A549 (cell line): Measurements from ENCODE around the gene MTCL1. TPM values are rescaled to one million over a fixed set of nuclear protein-coding genes. Genes with fewer than 3 reads are reported as not detected.

ENCODE experiments used
- ATAC-seq, 2 experiments: fragments of 200-7000 bp in 1 of 2; fragments of >200 bp in 1 of 2; cut with Nextera tagmentation in 1 of 2; cut with Tn5 transposase in 1 of 2; 3 replicates each; pipeline versions ENCODE4 v1.8.0 to v1.9.1; 2018 to 2020; ENCODE audit warnings: mild to moderate bottlenecking in 1 of 2, moderate library complexity in 1 of 2
- CTCF ChIA-PET: fragments of 300-600 bp; sonication (Branson Sonifier 250); formaldehyde crosslinking; extraction: SDS; loops from one replicate; lab custom pipeline; 2021; ENCODE audit warnings: antibody characterized with exemption, inconsistent platforms; lab: Yijun Ruan, JAX
- POLR2A ChIA-PET: fragments of 350-600 bp; formaldehyde crosslinking; extraction: SDS; loops from one replicate; lab custom pipeline; 2021; ENCODE audit warnings: antibody characterized with exemption, inconsistent platforms; lab: Yijun Ruan, JAX
- DNase-seq, 2 experiments: peaks; one replicate each; pipeline versions ENCODE4 v3.0.0 to v3.0.0-alpha.2; 2011 to 2016; ENCODE audit warnings: low read depth in 1 of 2, low spot score in 1 of 2
- FAIRE-seq: peaks from 2 replicates; lab custom pipeline; 2011; peaks lifted over from hg19 to GRCh38; lab: Jason Lieb, UNC
- H3K27ac ChIP-seq, 2 experiments: fragments of >200 bp; sonication (Bioruptor Twin); formaldehyde crosslinking; 3 replicates each; pipeline ENCODE4 v1.5.1; 2016 to 2017
- H3K4me1 ChIP-seq: fragments of >200 bp; sonication (Bioruptor Twin); formaldehyde crosslinking; 3 replicates; pipeline ENCODE4 v1.6.1; 2016
- H3K4me2 ChIP-seq: fragments of >200 bp; sonication (Bioruptor Twin); formaldehyde crosslinking; 3 replicates; pipeline ENCODE4 v1.6.1; 2016
- H3K4me3 ChIP-seq: fragments of >200 bp; sonication (Bioruptor Twin); formaldehyde crosslinking; 3 replicates; pipeline ENCODE4 v1.5.1; 2016
- H3K9me3 ChIP-seq: fragments of >200 bp; sonication (Bioruptor Twin); formaldehyde crosslinking; 3 replicates; pipeline ENCODE4 v1.6.1; 2016
- ATOH8 ChIP-seq: fragments of 250-450 bp; sonication (Bioruptor Pico); IDR thresholded peaks from 2 replicates; pipeline ENCODE4 v1.5.0; 2020; ENCODE audit warnings: low read depth, mild to moderate bottlenecking, moderate library complexity
- CBX8 ChIP-seq: fragments of 200-600 bp; sonication (generic); IDR thresholded peaks from 2 replicates; pipeline ENCODE4 v1.6.1; 2016
- CHD4 ChIP-seq: fragments of 200-600 bp; sonication (generic); IDR thresholded peaks from 2 replicates; pipeline ENCODE4 v1.6.1; 2016; ENCODE audit warnings: antibody characterized with exemption, mild to moderate bottlenecking, borderline replicate concordance
- CTCF ChIP-seq: fragments of >200 bp; sonication (Bioruptor Twin); formaldehyde crosslinking; IDR thresholded peaks from 3 replicates; pipeline ENCODE4 v1.5.1; 2016
- EHF ChIP-seq: fragments of 250-450 bp; sonication (Bioruptor Pico); IDR thresholded peaks from 2 replicates; pipeline ENCODE4 v1.5.0; 2020; ENCODE audit warnings: mild to moderate bottlenecking
- FOSB ChIP-seq: fragments of 250-450 bp; sonication (Bioruptor Pico); IDR thresholded peaks from 2 replicates; pipeline ENCODE4 v1.5.0; 2020; ENCODE audit warnings: mild to moderate bottlenecking, moderate library complexity
- GATA3 ChIP-seq: IDR thresholded peaks from 2 replicates; pipeline ENCODE4 v1.6.1; 2012; ENCODE audit warnings: borderline replicate concordance
- HOXB13 ChIP-seq: fragments of 250-450 bp; sonication (Bioruptor Pico); IDR thresholded peaks from 2 replicates; pipeline ENCODE4 v1.5.0; 2020; ENCODE audit warnings: low read depth, mild to moderate bottlenecking, moderate library complexity
- HOXB5 ChIP-seq: fragments of 250-450 bp; sonication (Bioruptor Pico); IDR thresholded peaks from 2 replicates; pipeline ENCODE4 v1.5.0; 2020; ENCODE audit warnings: mild to moderate bottlenecking, moderate library complexity
- JUN ChIP-seq, 2 experiments: fragments of >200 bp; sonication (Bioruptor Twin); formaldehyde crosslinking; IDR thresholded peaks; 2 replicates in 1 of 2; 3 replicates in 1 of 2; pipeline ENCODE4 v1.6.1; 2016 to 2017
- KDM5A ChIP-seq: fragments of 200-600 bp; sonication (generic); IDR thresholded peaks from 2 replicates; pipeline ENCODE4 v1.6.1; 2016; ENCODE audit warnings: antibody characterized with exemption, mild to moderate bottlenecking
- MAFK ChIP-seq: fragments of 450-650 bp; IDR thresholded peaks from 2 replicates; pipeline ENCODE4 v1.6.1; 2014; ENCODE audit not compliant: partially characterized antibody
- NR3C1 ChIP-seq: fragments of >200 bp; sonication (Bioruptor Twin); formaldehyde crosslinking; IDR thresholded peaks from 3 replicates; pipeline ENCODE4 v1.6.1; 2017
- PBX3 ChIP-seq: IDR thresholded peaks from 2 replicates; pipeline ENCODE4 v1.6.1; 2012
- POLR2A ChIP-seq: IDR thresholded peaks from 2 replicates; pipeline ENCODE4 v1.6.1; 2012; ENCODE audit warnings: mild to moderate bottlenecking, low read length
- POLR2AphosphoS2 ChIP-seq: conservative IDR thresholded peaks from 2 replicates; pipeline ENCODE4 v1.6.1; 2012; ENCODE audit warnings: low read length, improper control_type of control experiment, inconsistent platforms
- ZSCAN20 ChIP-seq: fragments of 250-450 bp; sonication (Bioruptor Pico); IDR thresholded peaks from 2 replicates; pipeline ENCODE4 v1.8.0; 2022; ENCODE audit warnings: mild to moderate bottlenecking, moderate library complexity
- WGBS: methylation state at CpG from one replicate; pipeline ENCODE4 v1.1.6; 2017; ENCODE audit errors: missing lambda C conversion rate; 5-methylcytosine and 5-hydroxymethylcytosine counted together
- polyA plus RNA-seq, 4 experiments: library from polyadenylated mRNA; depleted of rRNA in 3 of 4; stranded (reverse); fragments of >200 nt; fragmentation: RNase III in 1 of 4; extraction: RNeasy Plus Mini Kit Qiagen cat#74134 plus additional on column Dnase treatment in 1 of 4; gene quantifications; 2 replicates in 3 of 4; 3 replicates in 1 of 4; pipeline ENCODE4 v1.2.3, GENCODE V29; 2011 to 2017
- TF ChIP-seq, protein P1 (sequence below): fragments of 200-600 bp; sonication (generic); IDR thresholded peaks from 2 replicates; pipeline ENCODE4 v1.6.1; 2016; ENCODE audit warnings: antibody characterized with exemption, mild to moderate bottlenecking, moderate library complexity

Gene MTCL1
- polyA plus RNA-seq, 2 of the 4 experiments (the other 2 are of a cell fraction), result 44.4 to 49.6 TPM

GRCh38 chr18:8823530-8823929 lies 118.2 kb downstream of the MTCL1 start:
- no peak for DNase-seq
- no peak overlapping the region for H3K4me3 ChIP-seq
- ChIA-PET POLR2A (no interaction called here), CTCF (interaction anchor here (0.9 kb wide), 1 partner anchor 164 kb away, joined by 3 read pairs; no protein-coding TSS in a partner anchor)
- no peak for ATAC-seq
- H3K4me1 ChIP-seq, result peaks cover 14% of the 10 kb centered on the region; the same call in 2 of the 3 replicates
- no peak for FAIRE-seq
- TF ChIP-seq CHD4 (no peak), POLR2AphosphoS2 (no peak), GATA3 (no peak), JUN (IDR thresholded peaks at IDR 0.05) (no peak), KDM5A (no peak), CTCF (no peak), MAFK (no peak), CBX8 (no peak), NR3C1 (no peak), FOSB (no peak), ZSCAN20 (no peak), EHF (CRISPR knock-in tag) (no peak), HOXB13 (CRISPR knock-in tag) (no peak), POLR2A (no peak)
- TF ChIP-seq, protein P1, sequence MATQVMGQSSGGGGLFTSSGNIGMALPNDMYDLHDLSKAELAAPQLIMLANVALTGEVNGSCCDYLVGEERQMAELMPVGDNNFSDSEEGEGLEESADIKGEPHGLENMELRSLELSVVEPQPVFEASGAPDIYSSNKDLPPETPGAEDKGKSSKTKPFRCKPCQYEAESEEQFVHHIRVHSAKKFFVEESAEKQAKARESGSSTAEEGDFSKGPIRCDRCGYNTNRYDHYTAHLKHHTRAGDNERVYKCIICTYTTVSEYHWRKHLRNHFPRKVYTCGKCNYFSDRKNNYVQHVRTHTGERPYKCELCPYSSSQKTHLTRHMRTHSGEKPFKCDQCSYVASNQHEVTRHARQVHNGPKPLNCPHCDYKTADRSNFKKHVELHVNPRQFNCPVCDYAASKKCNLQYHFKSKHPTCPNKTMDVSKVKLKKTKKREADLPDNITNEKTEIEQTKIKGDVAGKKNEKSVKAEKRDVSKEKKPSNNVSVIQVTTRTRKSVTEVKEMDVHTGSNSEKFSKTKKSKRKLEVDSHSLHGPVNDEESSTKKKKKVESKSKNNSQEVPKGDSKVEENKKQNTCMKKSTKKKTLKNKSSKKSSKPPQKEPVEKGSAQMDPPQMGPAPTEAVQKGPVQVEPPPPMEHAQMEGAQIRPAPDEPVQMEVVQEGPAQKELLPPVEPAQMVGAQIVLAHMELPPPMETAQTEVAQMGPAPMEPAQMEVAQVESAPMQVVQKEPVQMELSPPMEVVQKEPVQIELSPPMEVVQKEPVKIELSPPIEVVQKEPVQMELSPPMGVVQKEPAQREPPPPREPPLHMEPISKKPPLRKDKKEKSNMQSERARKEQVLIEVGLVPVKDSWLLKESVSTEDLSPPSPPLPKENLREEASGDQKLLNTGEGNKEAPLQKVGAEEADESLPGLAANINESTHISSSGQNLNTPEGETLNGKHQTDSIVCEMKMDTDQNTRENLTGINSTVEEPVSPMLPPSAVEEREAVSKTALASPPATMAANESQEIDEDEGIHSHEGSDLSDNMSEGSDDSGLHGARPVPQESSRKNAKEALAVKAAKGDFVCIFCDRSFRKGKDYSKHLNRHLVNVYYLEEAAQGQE, result no peak
- TF ChIP-seq, all 56 proteins: peak for 0
- WGBS, result 91% methylated on average over 5 of the region's 6 CpGs
- Histone ChIP-seq H3K27ac (no peak overlapping the region), H3K9me3 (no peaks in the 10 kb centered on the region), H3K4me2 (no peak overlapping the region)

- Histone ChIP-seq H3K27ac (0 out of 6 replicates have a peak overlapping the region, but pooled peaks of 1 of the 2 experiments have one; percentile 21), H3K9me3 (no peaks in the 10 kb centered on the region)
- no peak for ATAC-seq
Measured at GRCh38 chr18:8824846-8825245, 119.5 kb downstream of the MTCL1 start.

More at GRCh38 chr18:8824846-8825245, 119.5 kb downstream of the MTCL1 start:
- no peak overlapping the region for H3K4me3 ChIP-seq
- ChIA-PET CTCF (no interaction called here), POLR2A (no interaction called here)
- TF ChIP-seq HOXB5 (CRISPR knock-in tag) (no peak), ATOH8 (CRISPR knock-in tag) (no peak), JUN (IDR thresholded peaks at IDR 0.05) (0 out of 5 replicates have a peak, but pooled peaks of 1 of the 2 experiments have one; percentile 2), PBX3 (no peak)
- DNase-seq (no peak), FAIRE-seq (no peak)
- WGBS, result 93% methylated on average over 3 of the region's 20 CpGs
- H3K4me2 ChIP-seq, result no peak overlapping the region
- H3K4me1 ChIP-seq, result peaks cover 17% of the 10 kb centered on the region; the same call in 2 of the 3 replicates
